HepG2 (cell line): Measurements from ENCODE around the gene STX8. TPM values are rescaled to one million over a fixed set of nuclear protein-coding genes. Genes with fewer than 3 reads are reported as not detected.

ENCODE experiments used
- ATAC-seq: fragments of 200-7000 bp; cut with Tn5 transposase; 3 replicates; pipeline ENCODE4 v1.9.1; 2020; ENCODE audit warnings: mild to moderate bottlenecking, moderate library complexity
- BruUV-seq: library from RNA; stranded (reverse); fragments of 400-500 nt; replicated peaks from 2 replicates; lab custom pipeline; 2021; lab: Mats Ljungman, UMichigan
- CTCF ChIA-PET: fragments of 300-600 bp; formaldehyde crosslinking; extraction: SDS; loops from one replicate; lab custom pipeline; 2021; ENCODE audit warnings: low total read pairs, inconsistent platforms, low intra/inter-chr PET ratio; lab: Yijun Ruan, JAX
- POLR2A ChIA-PET: fragments of 350-600 bp; sonication (Branson Sonifier 250); formaldehyde crosslinking; loops from one replicate; lab custom pipeline; 2020; ENCODE audit warnings: antibody characterized with exemption, inconsistent platforms; lab: Yijun Ruan, JAX
- DNase-seq: peaks from one replicate; pipeline ENCODE4 v3.0.0-alpha.2; 2015; ENCODE audit warnings: low spot score
- FAIRE-seq: peaks from 3 replicates; lab custom pipeline; 2011; peaks lifted over from hg19 to GRCh38; lab: Jason Lieb, UNC
- H2AFZ ChIP-seq: one replicate; pipeline ENCODE4 v1.6.1; 2011; ENCODE audit warnings: low read length, inconsistent platforms
- H3K27ac ChIP-seq: fragments of 300-600 bp; 3 replicates; pipeline ENCODE4 v1.8.0; 2011; ENCODE audit warnings: mixed run types, mild to moderate bottlenecking, mixed read lengths, low read length, inconsistent platforms; ENCODE audit not compliant: insufficient read depth; ENCODE audit errors: extremely low read length
- H3K27me3 ChIP-seq, 2 experiments: fragments of 200-600 bp in 1 of 2; 2 replicates in 1 of 2; 3 replicates in 1 of 2; pipeline versions ENCODE4 v1.6.0 to v1.8.0; 2011; ENCODE audit warnings: low read length in 2 of 2, mild to moderate bottlenecking in 2 of 2, moderate library complexity in 2 of 2, inconsistent platforms in 1 of 2; ENCODE audit not compliant: insufficient read depth in 2 of 2, control insufficient read depth in 1 of 2
- H3K36me3 ChIP-seq, 2 experiments: fragments of 200-600 bp in 1 of 2; replicated peaks in 1 of 2; 2 replicates in 1 of 2; 3 replicates in 1 of 2; pipeline versions ENCODE4 v1.5.1 to v1.8.0; 2011; ENCODE audit warnings: low read length in 2 of 2, inconsistent platforms in 1 of 2; ENCODE audit not compliant: insufficient read depth in 2 of 2, control insufficient read depth in 1 of 2
- H3K4me1 ChIP-seq: 2 replicates; pipeline ENCODE4 v1.5.1; 2012; ENCODE audit warnings: low read length, inconsistent platforms; ENCODE audit not compliant: insufficient read depth
- H3K4me2 ChIP-seq: 2 replicates; pipeline ENCODE4 v1.6.0; 2011; ENCODE audit warnings: low read depth, low read length, inconsistent platforms
- H3K4me3 ChIP-seq, 3 experiments: fragments of 200-600 bp in 1 of 3; sonication (generic), shearing (Covaris generic) in 1 of 3; replicated peaks in 1 of 3; 2 replicates each; pipeline ENCODE4 v1.5.1; 2011 to 2016; ENCODE audit warnings: low read length in 3 of 3, inconsistent platforms in 2 of 3, low read depth in 2 of 3, mild to moderate bottlenecking in 2 of 3, control low read depth in 1 of 3, mixed read lengths in 1 of 3; ENCODE audit not compliant: insufficient read depth in 1 of 3
- H3K79me2 ChIP-seq: one replicate; pipeline ENCODE4 v1.6.1; 2011; ENCODE audit warnings: low read length, inconsistent platforms; ENCODE audit not compliant: insufficient read depth
- H3K9ac ChIP-seq: 2 replicates; pipeline ENCODE4 v1.6.0; 2011; ENCODE audit warnings: mild to moderate bottlenecking, low read depth, low read length, inconsistent platforms; ENCODE audit not compliant: insufficient read depth
- H3K9me3 ChIP-seq: 2 replicates; pipeline ENCODE4 v1.5.1; 2012; ENCODE audit warnings: mild to moderate bottlenecking, low read length
- H4K20me1 ChIP-seq: 2 replicates; pipeline ENCODE4 v1.6.0; 2011; ENCODE audit warnings: inconsistent platforms, mild to moderate bottlenecking, low read length, moderate library complexity; ENCODE audit not compliant: insufficient read depth
- BCLAF1 ChIP-seq: fragments of 450-650 bp; IDR thresholded peaks from 2 replicates; pipeline ENCODE4 v1.6.1; 2017; ENCODE audit warnings: mild to moderate bottlenecking
- RAD21 ChIP-seq: fragments of 450-650 bp; formaldehyde crosslinking; IDR thresholded peaks from 2 replicates; pipeline ENCODE4 v1.5.0; 2020; ENCODE audit warnings: mild to moderate bottlenecking
- SMC3 ChIP-seq: IDR thresholded peaks from 2 replicates; pipeline ENCODE4 v1.6.1; 2011; ENCODE audit warnings: low read length, improper control_type of control experiment
- STAG1 ChIP-seq: sonication (generic); formaldehyde crosslinking; IDR thresholded peaks from 2 replicates; pipeline ENCODE4 v1.4.0; 2020; ENCODE audit warnings: missing genetic modification reagents
- ZC3H4 ChIP-seq: sonication (generic); formaldehyde crosslinking; IDR thresholded peaks from 2 replicates; pipeline ENCODE4 v1.4.0; 2020; ENCODE audit warnings: missing genetic modification reagents, borderline replicate concordance
- WGBS: methylation state at CpG from one replicate; pipeline ENCODE4 v1.1.6; 2017; ENCODE audit warnings: low lambda C conversion rate; 5-methylcytosine and 5-hydroxymethylcytosine counted together
- in situ Hi-C: cut with HindIII; loops from 2 replicates; pipeline ENCODE4 v1.10.0; 2017; ENCODE audit warnings: low pct_unique_long_range_greater_than_20kb; ENCODE audit not compliant: extremely low pct_ligation_motif_present
- intact Hi-C: fragments of 100-400 bp; cut with micrococcal nuclease; formaldehyde crosslinking; loops from one replicate; pipeline ENCODE4 v1.10.0; 2022; ENCODE audit not compliant: unreplicated experiment
- polyA plus RNA-seq, 8 experiments: library from polyadenylated mRNA; depleted of rRNA in 3 of 8; stranded (reverse) in 7 of 8; unstranded in 1 of 8; fragments of >200 nt; fragmentation: Illumina TruSeq in 4 of 8; extraction: Trizol in 4 of 8; gene quantifications; 2 replicates each; pipeline versions ENCODE4 v1.2.1 to v1.2.3, GENCODE V29; 2011 to 2016; ENCODE audit warnings: low read depth in 4 of 8, missing spikeins in 1 of 8, mixed read lengths in 1 of 8; ENCODE audit not compliant: insufficient read depth in 1 of 8
- total RNA-seq, 5 experiments: library from RNA; depleted of rRNA; stranded (reverse); fragments of >200 nt; fragmentation: Illumina TruSeq; extraction: Trizol; gene quantifications; 2 replicates each; pipeline ENCODE4 v1.2.3, GENCODE V29; 2016; ENCODE audit warnings: low read depth in 1 of 5
- TF ChIP-seq, protein P1 (sequence below): sonication (generic); formaldehyde crosslinking; IDR thresholded peaks from 2 replicates; pipeline ENCODE4 v1.5.0; 2020; ENCODE audit warnings: mild to moderate bottlenecking, missing genetic modification reagents, moderate library complexity

STX8 gene
- total and polyA plus RNA-seq, 2 of the 13 experiments (the other 11 are each of a cell fraction or from before 2014, with no cell fraction given), result 36.4 to 53.6 TPM

DNA sequence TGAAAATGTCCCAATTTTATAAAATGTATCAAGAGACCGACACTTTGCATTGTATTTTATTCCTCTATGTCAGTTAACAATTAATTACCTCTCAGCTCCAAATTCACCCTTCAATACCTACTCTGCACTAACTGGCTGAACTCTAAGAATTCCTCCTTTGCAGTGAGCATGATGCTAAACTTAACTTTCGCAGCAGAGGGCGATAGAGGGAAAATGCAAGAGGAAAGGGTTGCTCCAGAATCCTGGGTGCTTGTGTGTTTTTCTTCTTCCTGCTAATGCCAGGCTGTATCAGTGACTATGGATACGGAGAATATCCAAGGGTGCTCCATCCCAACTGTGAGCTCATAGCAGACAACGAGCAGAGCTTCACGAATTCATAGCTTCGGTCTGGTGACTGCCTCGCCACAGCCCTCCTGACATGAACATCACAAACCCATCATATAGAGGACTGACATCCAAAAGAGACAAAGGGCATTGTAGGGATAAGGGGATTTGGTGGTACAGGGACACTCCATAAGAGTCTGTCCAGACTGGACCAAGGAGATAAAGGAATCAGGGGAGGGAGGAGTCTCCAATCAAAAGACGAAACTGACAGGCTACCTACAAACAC lies 172.9 kb downstream of the STX8 start:
- H3K4me1 ChIP-seq, result no peaks in the 10 kb centered on the region
- no peaks in the 10 kb centered on the region for H3K9me3 ChIP-seq
- BruUV-seq, result no TSS peak
- in situ Hi-C loops, result loop anchor here (10.0 kb wide), 1 partner anchor 112 kb away; no protein-coding TSS in a partner anchor
- 54% methylated on average over 9 of the region's 9 CpGs for WGBS
- no peak overlapping the region for H2AFZ ChIP-seq
- TF ChIP-seq, protein P1, sequence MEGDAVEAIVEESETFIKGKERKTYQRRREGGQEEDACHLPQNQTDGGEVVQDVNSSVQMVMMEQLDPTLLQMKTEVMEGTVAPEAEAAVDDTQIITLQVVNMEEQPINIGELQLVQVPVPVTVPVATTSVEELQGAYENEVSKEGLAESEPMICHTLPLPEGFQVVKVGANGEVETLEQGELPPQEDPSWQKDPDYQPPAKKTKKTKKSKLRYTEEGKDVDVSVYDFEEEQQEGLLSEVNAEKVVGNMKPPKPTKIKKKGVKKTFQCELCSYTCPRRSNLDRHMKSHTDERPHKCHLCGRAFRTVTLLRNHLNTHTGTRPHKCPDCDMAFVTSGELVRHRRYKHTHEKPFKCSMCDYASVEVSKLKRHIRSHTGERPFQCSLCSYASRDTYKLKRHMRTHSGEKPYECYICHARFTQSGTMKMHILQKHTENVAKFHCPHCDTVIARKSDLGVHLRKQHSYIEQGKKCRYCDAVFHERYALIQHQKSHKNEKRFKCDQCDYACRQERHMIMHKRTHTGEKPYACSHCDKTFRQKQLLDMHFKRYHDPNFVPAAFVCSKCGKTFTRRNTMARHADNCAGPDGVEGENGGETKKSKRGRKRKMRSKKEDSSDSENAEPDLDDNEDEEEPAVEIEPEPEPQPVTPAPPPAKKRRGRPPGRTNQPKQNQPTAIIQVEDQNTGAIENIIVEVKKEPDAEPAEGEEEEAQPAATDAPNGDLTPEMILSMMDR, result peak; percentile 69
- TF ChIP-seq RAD21 (CRISPR knock-in tag) (peak; percentile 28; the same call in 1 of the 2 replicates), BCLAF1 (no peak), SMC3 (peak; percentile 72), STAG1 (CRISPR knock-in tag) (peak; percentile 65), ZC3H4 (CRISPR knock-in tag) (no peak)
- TF ChIP-seq, all 625 proteins: peak for 4
- H3K27me3 ChIP-seq, result no peaks in the 10 kb centered on the region
- intact Hi-C loops, result no loop called here
- H3K4me2 ChIP-seq, result no peak overlapping the region
- DNase-seq (peak; percentile 45), ATAC-seq (peak; percentile 61; the same call in 2 of the 3 replicates), FAIRE-seq (peak; percentile 44)
- H3K9ac ChIP-seq, result no peak overlapping the region
- ChIA-PET CTCF (interaction anchor here (0.9 kb wide), 1 partner anchor 119 kb away, joined by 4 read pairs; no protein-coding TSS in a partner anchor), POLR2A (no interaction called here)
- no peaks in the 10 kb centered on the region for H4K20me1 ChIP-seq
- H3K27ac ChIP-seq, result no peak overlapping the region
- no peaks in the 10 kb centered on the region for H3K79me2 ChIP-seq
- no peaks in the 10 kb centered on the region for H3K36me3 ChIP-seq
- no peak overlapping the region for H3K4me3 ChIP-seq
